OCI-LY3 (cell line): ENCODE results near the gene KRTAP5-5.

Experiments
- H2AFZ ChIP-seq: fragments of 200-600, 300-600 bp; shearing (Covaris generic); 2 replicates; pipeline ENCODE4 v1.6.0; 2014; ENCODE audit warnings: antibody characterized with exemption, low read depth, low read length
- H3K27ac ChIP-seq: fragments of 200-600, 300-600 bp; sonication (generic); 2 replicates; pipeline ENCODE4 v1.5.1; 2014; ENCODE audit warnings: mild to moderate bottlenecking, low read length, moderate library complexity, mixed read lengths
- H3K27me3 ChIP-seq: fragments of 200-600, 300-600 bp; sonication (generic); 2 replicates; pipeline ENCODE4 v1.6.1; 2014; ENCODE audit warnings: low read depth, low read length, mixed read lengths
- H3K36me3 ChIP-seq: fragments of 200-600, 300-600 bp; sonication (generic); replicated peaks from 2 replicates; pipeline ENCODE3; 2014; ENCODE audit warnings: low read depth, low read length, mixed read lengths
- H3K4me1 ChIP-seq: fragments of 300-600, 200-600 bp; sonication (generic); 2 replicates; pipeline ENCODE4 v1.6.1; 2014; ENCODE audit warnings: low read length, mixed read lengths
- H3K4me2 ChIP-seq: fragments of 200-600, 300-600 bp; sonication (generic); 2 replicates; pipeline ENCODE4 v1.6.1; 2014; ENCODE audit warnings: low read length, mixed read lengths
- H3K4me3 ChIP-seq: fragments of 300-600, 200-600 bp; sonication (generic); 2 replicates; pipeline ENCODE4 v1.5.1; 2014; ENCODE audit warnings: antibody characterized with exemption, mild to moderate bottlenecking, low read length, moderate library complexity
- H3K79me2 ChIP-seq: fragments of 300-600, 200-600 bp; shearing (Covaris generic); 2 replicates; pipeline ENCODE4 v1.6.1; 2014; ENCODE audit warnings: mild to moderate bottlenecking, low read length, mixed read lengths
- H3K9ac ChIP-seq: fragments of 300-600, 200-600 bp; shearing (Covaris generic); 2 replicates; pipeline ENCODE4 v1.6.0; 2014; ENCODE audit warnings: mild to moderate bottlenecking, low read length, moderate library complexity
- H3K9me3 ChIP-seq: fragments of 200-600, 300-600 bp; shearing (Covaris generic); 2 replicates; pipeline ENCODE4 v1.6.1; 2014; ENCODE audit warnings: low read length, mixed read lengths; ENCODE audit not compliant: insufficient read depth
- H4K20me1 ChIP-seq: fragments of 200-600, 300-600 bp; sonication (generic); 2 replicates; pipeline ENCODE4 v1.6.1; 2016; ENCODE audit warnings: low read length, mixed read lengths; ENCODE audit not compliant: insufficient read depth
- EZH2phosphoT487 ChIP-seq: fragments of 200-600 bp; shearing (Covaris generic); IDR thresholded peaks from 2 replicates; pipeline ENCODE4 v1.6.1; 2018; ENCODE audit warnings: antibody characterized with exemption, mixed run types, low read depth
- TF ChIP-seq, protein P1 (sequence below): fragments of 200-600, 300-600 bp; sonication (generic); IDR thresholded peaks from 2 replicates; pipeline ENCODE4 v1.5.1; 2014; ENCODE audit warnings: antibody characterized with exemption, low read length, low read depth

The KRTAP5-5 gene

DNA sequence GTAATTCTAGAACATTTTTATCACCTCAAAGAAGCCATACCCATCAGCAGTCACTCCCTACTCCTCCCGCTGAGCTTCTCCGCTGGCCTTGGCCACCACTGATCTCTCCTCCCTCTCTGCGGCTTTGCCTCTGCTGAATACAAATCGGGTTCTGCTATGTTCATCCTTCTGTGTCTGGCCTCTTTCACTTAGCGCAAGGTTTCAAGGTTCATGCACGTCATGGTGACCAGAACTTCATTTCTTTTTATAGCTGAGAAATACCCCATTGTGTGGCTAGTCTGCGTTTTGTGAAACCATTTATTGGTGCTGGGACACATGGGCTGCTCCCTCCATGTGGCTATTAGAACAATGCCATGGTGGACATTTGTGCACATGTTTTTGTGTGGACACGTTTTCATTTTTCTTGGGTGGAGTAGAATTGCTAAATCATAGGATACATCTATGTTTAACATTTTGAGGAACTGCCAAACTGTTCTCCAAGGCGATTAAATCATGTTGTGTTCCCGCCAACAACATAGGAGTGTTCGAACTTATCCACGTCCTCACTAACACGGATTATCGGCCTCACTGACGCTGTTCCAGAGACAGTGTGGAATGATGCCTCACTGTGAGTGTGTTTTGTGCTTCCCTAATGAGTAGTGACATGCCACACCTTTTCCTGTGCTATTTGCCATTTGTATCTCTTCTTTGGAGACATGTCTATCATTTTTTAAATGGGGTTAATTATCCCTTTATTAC is 43.2 kb downstream of the KRTAP5-5 start:
- Histone ChIP-seq H3K27ac (no peak overlapping the region), H3K4me2 (no peak overlapping the region), H3K4me3 (no peak overlapping the region), H4K20me1 (peaks cover 5% of the 10 kb centered on the region; the same call in 1 of the 2 replicates), H3K36me3 (no peaks in the 10 kb centered on the region), H2AFZ (no peak overlapping the region), H3K79me2 (no peaks in the 10 kb centered on the region), H3K4me1 (no peaks in the 10 kb centered on the region), H3K9ac (no peak overlapping the region), H3K27me3 (peaks cover 19% of the 10 kb centered on the region), H3K9me3 (no peaks in the 10 kb centered on the region)
- TF ChIP-seq, protein P1, sequence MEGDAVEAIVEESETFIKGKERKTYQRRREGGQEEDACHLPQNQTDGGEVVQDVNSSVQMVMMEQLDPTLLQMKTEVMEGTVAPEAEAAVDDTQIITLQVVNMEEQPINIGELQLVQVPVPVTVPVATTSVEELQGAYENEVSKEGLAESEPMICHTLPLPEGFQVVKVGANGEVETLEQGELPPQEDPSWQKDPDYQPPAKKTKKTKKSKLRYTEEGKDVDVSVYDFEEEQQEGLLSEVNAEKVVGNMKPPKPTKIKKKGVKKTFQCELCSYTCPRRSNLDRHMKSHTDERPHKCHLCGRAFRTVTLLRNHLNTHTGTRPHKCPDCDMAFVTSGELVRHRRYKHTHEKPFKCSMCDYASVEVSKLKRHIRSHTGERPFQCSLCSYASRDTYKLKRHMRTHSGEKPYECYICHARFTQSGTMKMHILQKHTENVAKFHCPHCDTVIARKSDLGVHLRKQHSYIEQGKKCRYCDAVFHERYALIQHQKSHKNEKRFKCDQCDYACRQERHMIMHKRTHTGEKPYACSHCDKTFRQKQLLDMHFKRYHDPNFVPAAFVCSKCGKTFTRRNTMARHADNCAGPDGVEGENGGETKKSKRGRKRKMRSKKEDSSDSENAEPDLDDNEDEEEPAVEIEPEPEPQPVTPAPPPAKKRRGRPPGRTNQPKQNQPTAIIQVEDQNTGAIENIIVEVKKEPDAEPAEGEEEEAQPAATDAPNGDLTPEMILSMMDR: no peak
- TF ChIP-seq EZH2phosphoT487: no peak

DNA sequence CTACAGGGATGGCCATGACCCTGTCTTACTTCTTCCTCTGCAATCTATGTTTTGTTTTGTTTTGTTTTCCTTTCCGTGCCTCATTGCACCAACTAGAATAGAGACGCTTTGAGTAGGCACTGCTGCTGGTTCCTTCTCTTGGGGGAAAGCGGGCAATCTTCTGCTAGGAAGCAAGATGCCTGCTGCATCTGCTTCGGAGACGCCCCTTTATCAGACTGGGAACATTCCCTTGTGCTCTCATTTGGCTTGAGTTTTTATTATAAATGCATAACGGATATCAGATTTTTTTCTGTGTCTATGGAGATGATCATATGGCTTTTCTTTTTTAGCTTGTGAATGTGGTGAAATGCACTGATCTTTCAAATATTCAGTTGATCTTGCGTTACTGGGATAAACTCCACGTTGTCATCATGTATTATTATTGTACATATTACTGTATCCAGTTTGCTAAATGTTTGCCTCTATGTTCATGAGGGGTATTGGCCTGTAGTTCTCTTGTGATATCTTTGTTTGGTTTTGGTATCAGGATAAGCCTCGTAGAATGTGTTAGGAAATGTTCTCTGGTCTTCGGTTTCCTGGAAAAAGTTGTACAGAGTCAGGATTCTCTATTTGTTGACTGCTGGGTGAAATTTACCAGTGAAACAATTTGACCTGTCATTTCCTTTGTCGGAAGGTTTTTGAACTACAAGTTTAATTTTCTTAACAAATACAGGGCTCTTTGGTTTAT is 44.0 kb downstream of the KRTAP5-5 start:
- Histone ChIP-seq H3K4me1 (no peaks in the 10 kb centered on the region), H3K79me2 (no peaks in the 10 kb centered on the region), H3K36me3 (no peaks in the 10 kb centered on the region), H3K27me3 (peaks cover 20% of the 10 kb centered on the region), H3K27ac (no peak overlapping the region), H3K9me3 (no peaks in the 10 kb centered on the region), H3K4me3 (no peak overlapping the region), H4K20me1 (peaks cover 5% of the 10 kb centered on the region; the same call in 1 of the 2 replicates), H3K9ac (no peak overlapping the region), H3K4me2 (no peak overlapping the region), H2AFZ (no peak overlapping the region)
- no peak for TF ChIP-seq EZH2phosphoT487
- TF ChIP-seq, protein P1: no peak

DNA sequence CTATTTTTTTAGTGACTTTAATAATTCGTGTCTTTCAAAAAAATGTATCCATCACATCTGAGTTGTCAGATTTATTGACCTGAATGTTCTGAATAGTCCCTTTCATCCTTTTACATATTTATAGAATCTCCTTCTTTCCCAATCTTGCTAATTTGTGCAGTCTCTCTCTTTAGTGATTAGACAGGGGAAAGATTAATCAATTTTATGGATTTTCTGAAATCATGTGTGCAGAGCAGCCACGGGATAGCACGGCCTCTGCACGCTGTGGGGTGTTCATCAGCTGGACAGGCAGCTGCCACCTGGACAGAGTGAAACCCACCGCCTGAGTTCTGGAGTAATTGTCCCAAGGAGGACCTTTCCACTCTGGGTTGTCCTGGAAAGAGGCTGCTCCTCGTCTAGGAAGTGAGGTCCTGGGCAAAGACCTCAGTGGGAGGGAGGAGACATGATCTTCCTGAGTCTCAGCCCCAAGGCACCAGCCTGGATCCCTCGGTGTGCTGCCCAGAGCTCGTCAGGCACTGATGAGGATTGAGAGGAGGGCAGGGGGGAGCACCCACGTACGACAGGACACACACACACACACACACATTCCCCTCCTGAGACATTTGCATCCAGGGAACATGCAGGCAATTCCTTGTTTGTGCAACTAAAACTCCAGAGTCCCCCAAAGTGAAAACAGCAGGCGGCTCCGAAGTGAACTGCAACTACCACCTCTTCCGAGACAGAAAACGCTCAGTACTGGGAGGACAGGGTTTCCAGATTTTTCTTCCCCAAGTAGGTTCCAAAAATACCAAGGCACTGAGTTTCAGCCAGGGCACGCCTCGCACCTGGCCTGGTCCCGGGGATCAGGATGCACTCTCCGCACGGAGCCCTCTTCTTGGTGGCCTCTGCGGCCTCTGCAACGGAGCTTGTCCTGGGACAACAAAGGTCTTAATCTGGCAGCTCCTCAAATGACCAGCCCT is 44.9 kb downstream of the KRTAP5-5 start:
- Histone ChIP-seq H3K36me3 (no peaks in the 10 kb centered on the region), H3K4me2 (no peak overlapping the region), H3K9ac (no peak overlapping the region), H2AFZ (no peak overlapping the region), H4K20me1 (peaks cover 5% of the 10 kb centered on the region; the same call in 1 of the 2 replicates), H3K27me3 (peaks cover 21% of the 10 kb centered on the region), H3K79me2 (no peaks in the 10 kb centered on the region), H3K9me3 (no peaks in the 10 kb centered on the region), H3K27ac (no peak overlapping the region), H3K4me1 (no peaks in the 10 kb centered on the region), H3K4me3 (no peak overlapping the region)
- TF ChIP-seq, protein P1: no peak
- no peak for TF ChIP-seq EZH2phosphoT487
